ENCODE results near the gene KRTAP10-11. TPM values are rescaled to one million over a fixed set of nuclear protein-coding genes. Genes with fewer than 3 reads are reported as not detected.
"Not testable (repeated sequence)": the region's sequence is repeated elsewhere in the genome, so short reads cannot be mapped to it uniquely, and the experiment has no call there.

KRTAP10-11 gene
- polyA plus RNA-seq, 3 donors = not detected

- WGBS, 3 donors = 81 to 91% (median 87%) methylated on average over 1 of the region's 1 CpG
- H3K27ac ChIP-seq (ENCODE audit: low read depth, low read length) = no peak overlapping the region
Observed at GRCh38 chr21:44632067-44632466, 14.1 kb upstream of the KRTAP10-11 start.

DNA sequence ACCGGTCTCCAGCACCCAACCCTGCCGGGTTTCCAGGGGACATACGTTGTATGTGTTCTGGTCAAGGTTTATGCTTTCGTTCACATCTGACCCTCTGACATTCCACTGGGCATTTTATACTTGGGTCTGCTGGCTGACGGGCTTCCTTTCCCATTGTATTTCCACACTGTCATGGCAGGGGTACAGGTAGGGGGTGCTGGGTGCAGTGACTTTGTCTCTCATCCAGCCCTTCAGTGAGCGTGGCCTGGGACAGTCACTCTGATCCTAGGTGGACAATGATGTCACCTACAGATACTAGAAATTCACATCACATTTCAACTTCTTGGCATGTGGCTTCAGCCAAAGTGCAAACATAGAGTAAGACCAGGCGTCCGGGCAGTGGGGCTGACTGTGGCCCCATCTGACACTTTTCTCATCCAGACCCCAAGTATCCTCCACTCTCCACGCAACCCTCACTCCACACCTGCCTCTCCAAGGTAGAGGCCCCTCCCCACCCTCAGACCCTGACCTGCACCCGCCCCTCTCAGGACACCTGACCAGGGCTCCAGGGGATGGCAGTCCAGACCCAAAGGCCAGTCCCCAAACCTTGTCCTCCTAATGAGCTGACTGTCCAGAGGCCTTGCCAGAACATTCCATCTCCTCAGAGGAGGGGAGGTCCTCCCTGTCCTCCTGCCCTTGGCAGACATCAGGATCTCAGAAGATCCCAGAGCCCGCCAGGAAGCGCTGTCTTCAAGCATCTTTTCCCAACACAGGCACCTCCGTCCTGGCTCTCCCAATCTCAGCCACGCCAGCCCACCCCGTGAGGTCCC lies 9.8 kb upstream of the KRTAP10-11 start:
- WGBS, 3 donors = 71 to 81% (median 80%) methylated on average over 15 of the region's 15 CpGs
- H3K27ac ChIP-seq (ENCODE audit: low read depth, low read length) = no peak overlapping the region

- WGBS, 3 donors = 37 to 55% (median 45%) methylated on average over 16 to 21 of the region's 21 CpGs
- H3K27ac ChIP-seq (ENCODE audit: low read depth, low read length) = no peak within 1 kb of the TSS
Observed at GRCh38 chr21:44637018-44637850, 9.0 kb upstream of the KRTAP10-11 start, which contains the start of gene KRTAP10-10. Gene KRTAP10-10 (plus strand): TSS chr21:44637356. CDS start chr21:44637418, 62 bp downstream.

GRCh38 chr21:44637851-44638348 lies 8.3 kb upstream of the KRTAP10-11 start:
- H3K27ac ChIP-seq (ENCODE audit: low read depth, low read length) = not testable (repeated sequence)
- 40 to 67% (median 58%) methylated on average over 10 to 12 of the region's 12 CpGs for WGBS, 3 donors

GRCh38 chr21:44638506-44639330 lies 7.5 kb upstream of the KRTAP10-11 start:
- not testable (repeated sequence) for H3K27ac ChIP-seq (ENCODE audit: low read depth, low read length)
- WGBS, 3 donors = 76 to 84% (median 80%) methylated on average over 16 to 21 of the region's 21 CpGs

DNA sequence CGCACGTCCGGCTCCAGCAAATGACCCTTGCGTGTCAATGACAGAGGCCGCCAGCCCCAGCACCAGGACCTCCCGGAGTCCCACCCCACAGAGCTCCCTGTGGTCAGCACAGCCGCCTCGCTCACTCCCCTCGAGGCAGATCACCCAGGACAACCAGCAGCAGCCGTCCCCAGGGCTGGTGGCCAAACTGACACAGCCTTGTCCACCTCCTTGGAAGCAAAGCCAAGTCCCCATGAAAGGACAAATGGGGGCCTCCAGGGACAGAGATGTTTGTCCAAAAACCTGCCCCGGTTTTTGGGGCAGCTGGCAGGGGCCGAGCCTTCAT lies 6.9 kb upstream of the KRTAP10-11 start:
- 76 to 87% (median 80%) methylated on average over 12 of the region's 12 CpGs for WGBS, 3 donors
- no peak overlapping the region for H3K27ac ChIP-seq (ENCODE audit: low read depth, low read length)

DNA sequence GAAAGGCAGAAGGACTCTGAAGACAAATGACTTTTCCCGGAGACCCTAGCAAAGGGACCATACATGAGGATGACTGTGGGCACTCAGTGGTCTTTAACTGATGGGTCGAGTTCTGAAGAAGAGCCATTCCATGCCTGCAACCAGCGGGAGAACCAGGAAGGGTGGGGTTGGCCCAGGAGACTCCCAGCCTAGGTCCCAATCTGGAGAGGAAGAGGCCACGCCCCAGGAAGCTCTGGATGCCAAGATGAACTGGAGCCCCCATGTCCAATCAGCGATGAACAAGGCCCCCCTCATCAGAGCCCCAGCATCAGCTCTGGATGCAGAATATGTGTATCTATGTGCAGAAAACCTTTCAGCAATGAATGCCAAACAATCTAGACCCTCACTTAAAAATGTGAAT lies 5.5 kb upstream of the KRTAP10-11 start:
- no peak overlapping the region for H3K27ac ChIP-seq (ENCODE audit: low read depth, low read length)
- WGBS, 3 donors = 80 to 88% (median 88%) methylated on average over 5 of the region's 5 CpGs

DNA sequence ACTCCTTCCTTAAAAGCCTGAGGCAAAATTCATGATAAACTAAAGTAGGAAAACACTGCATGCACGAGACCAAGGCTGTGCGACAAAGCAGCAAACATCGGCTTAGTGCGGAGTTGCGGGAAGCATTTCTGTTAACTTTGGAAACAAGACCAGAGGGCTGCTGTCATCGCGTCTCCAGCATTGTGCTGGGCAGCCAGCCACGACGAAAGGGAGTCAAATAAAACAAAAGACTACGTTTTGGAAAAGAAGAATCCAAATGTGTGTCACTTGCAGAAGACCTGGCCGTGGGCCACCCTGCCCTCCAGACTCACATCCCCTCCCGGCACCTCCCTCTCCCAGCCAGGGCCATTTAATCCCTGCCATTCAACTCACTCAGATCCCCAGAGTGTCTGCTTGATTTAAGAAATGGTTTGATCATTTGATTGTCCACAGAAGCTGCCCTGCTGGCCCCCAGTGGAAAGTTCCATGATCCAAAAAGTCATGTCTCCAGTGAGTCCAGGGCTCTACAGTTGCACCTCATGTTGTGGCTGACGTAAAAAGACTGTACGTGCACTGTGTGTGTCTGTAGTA lies 2.4 kb upstream of the KRTAP10-11 start:
- 61 to 78% (median 72%) methylated on average over 14 of the region's 14 CpGs for WGBS, 3 donors
- no peak overlapping the region for H3K27ac ChIP-seq (ENCODE audit: low read depth, low read length)

DNA sequence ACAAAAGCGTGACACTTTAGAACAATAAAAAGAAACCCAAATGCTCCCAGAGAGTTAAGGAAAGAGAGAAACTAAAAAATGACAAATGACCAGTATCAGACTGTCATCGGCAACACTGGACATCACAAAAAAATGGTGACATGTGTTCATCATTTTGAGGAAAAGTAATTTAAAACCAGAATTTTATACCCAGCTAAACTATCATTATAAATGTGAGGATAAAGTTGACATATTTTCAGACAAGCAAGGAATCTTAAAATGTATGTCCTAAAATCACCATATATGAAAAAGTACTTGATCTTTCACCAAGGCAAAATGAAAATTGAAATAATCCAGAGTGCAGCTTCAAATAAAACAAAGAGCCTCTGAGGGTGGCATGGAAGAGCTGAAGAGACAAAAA lies 1.3 kb upstream of the KRTAP10-11 start:
- 42 to 48% (median 46%) methylated on average over 2 of the region's 2 CpGs for WGBS, 3 donors
- no peak overlapping the region for H3K27ac ChIP-seq (ENCODE audit: low read depth, low read length)

DNA sequence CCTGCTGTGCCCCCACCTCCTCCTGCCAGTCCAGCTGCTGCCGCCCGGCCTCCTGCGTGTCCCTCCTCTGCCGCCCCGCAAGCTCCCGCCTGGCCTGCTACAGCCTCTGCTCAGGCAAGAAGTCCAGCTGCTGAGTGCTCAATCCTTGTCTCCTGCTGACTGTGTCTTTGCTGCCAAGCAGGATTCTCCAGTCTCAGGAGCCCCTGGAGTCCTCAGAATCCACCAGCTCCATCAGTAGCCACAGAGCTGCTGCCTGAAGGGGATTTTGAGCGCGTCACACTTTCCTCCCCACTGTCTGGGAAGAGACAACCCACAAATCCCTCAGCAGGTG lies 973 bp downstream of the KRTAP10-11 start:
- 50 to 60% (median 60%) methylated on average over 8 of the region's 8 CpGs for WGBS, 3 donors

DNA sequence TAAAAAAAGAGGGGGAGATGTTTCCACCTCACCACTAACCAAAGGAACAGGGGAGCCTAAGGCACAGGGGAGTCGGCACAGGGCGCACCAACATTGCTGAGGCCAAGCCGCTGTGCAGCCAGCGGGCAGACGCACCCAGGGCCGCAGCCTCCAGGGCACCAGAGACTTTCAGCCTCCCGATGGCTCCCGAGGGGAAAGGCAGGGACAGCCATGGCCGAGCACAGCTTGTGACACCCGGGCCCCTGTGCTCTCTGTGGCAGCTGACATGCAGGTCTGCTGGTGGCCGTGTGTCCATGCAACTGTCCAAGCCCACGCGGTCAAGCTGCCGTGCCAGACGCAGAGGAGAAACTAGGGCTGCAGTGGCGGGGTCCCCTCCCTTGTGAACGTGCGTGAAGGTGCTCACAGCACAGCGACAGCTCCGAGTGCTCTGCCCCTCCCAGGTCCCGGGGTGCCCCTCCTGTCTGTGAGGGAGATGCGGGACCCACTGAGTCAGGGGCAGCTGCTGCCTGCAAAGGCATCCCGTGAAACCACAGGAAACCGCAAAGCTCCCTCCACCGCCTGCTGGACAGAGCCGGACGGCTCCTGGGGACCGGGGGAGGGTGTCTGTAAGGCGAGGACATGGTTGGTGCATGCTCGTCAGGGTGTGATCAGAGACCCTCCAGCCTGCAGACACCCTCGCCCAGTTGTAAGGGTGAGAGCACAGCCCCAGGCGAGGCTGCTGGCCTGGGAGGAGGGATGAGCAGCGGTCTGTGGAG lies 2.5 kb downstream of the KRTAP10-11 start:
- no peak overlapping the region for H3K27ac ChIP-seq (ENCODE audit: low read depth, low read length)
- WGBS, 3 donors = 69 to 76% (median 74%) methylated on average over 26 to 33 of the region's 33 CpGs

More for the DNA sequence above, 973 bp downstream of the KRTAP10-11 start:
- H3K27ac ChIP-seq (ENCODE audit: low read depth, low read length) = no peak overlapping the region

- WGBS, 3 donors = 74 to 82% (median 79%) methylated on average over 18 of the region's 18 CpGs
- no peak overlapping the region for H3K27ac ChIP-seq (ENCODE audit: low read depth, low read length)
Observed at GRCh38 chr21:44649521-44650100, 3.4 kb downstream of the KRTAP10-11 start.

GRCh38 chr21:44650265-44650972 lies 4.2 kb downstream of the KRTAP10-11 start:
- H3K27ac ChIP-seq (ENCODE audit: low read depth, low read length) = no peak overlapping the region
- WGBS, 3 donors = 76 to 90% (median 89%) methylated on average over 19 to 20 of the region's 20 CpGs

GRCh38 chr21:44650973-44651675 lies 4.9 kb downstream of the KRTAP10-11 start:
- 88 to 90% (median 89%) methylated on average over 12 of the region's 12 CpGs for WGBS, 3 donors
- H3K27ac ChIP-seq (ENCODE audit: low read depth, low read length) = no peak overlapping the region

DNA sequence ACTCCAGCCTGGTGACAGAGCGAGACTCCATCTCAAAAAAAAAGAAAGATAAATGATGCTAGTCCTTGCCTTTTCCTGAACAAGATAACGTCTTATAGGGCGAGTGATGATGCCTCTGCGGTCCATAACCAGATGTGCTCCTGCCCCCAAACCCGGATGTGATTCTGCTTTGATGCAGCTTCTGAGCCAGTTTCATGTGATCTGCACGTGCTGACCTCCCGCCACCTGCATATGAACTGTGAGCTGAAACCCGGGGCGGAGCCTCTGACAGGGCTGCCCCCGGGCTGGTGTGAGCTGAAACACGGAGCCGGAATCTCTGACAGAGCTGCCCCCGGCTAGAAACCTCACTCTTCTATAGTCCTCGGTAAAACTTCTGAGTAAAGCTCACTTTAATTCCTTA lies 6.9 kb downstream of the KRTAP10-11 start:
- WGBS, 3 donors = 59 to 68% (median 62%) methylated on average over 14 of the region's 14 CpGs
- H3K27ac ChIP-seq (ENCODE audit: low read depth, low read length) = no peak overlapping the region

Data from adipose tissue (tissue), 3 donors.